Measurements from ENCODE around the gene ACAP2.
"Not testable (repeated sequence)": the region's sequence is repeated elsewhere in the genome, so short reads cannot be mapped to it uniquely, and the experiment has no call there.

Gene ACAP2

GRCh38 chr3:195438371-195438770, 4.4 kb downstream of the ACAP2 start:
- no peak for DNase-seq (ENCODE audit: low read depth in 1 of 2, low spot score in 1 of 2)
- in situ Hi-C loops (cut with HindIII; ENCODE audit: low pct_unique_long_range_greater_than_20kb, low sequenced_read_pairs): no loop called here
- no peak for TF ChIP-seq JUND (IDR thresholded peaks at IDR 0.05; ENCODE audit: low read depth)

GRCh38 chr3:195425849-195426248, 17.0 kb downstream of the ACAP2 start:
- in situ Hi-C loops (cut with HindIII; ENCODE audit: low pct_unique_long_range_greater_than_20kb, low sequenced_read_pairs): no loop called here
- TF ChIP-seq JUND (IDR thresholded peaks at IDR 0.05; ENCODE audit: low read depth): no peak
- DNase-seq (ENCODE audit: low read depth in 1 of 2, low spot score in 1 of 2): no peak

GRCh38 chr3:195423818-195424217, 19.0 kb downstream of the ACAP2 start:
- in situ Hi-C loops (cut with HindIII; ENCODE audit: low pct_unique_long_range_greater_than_20kb, low sequenced_read_pairs): no loop called here
- TF ChIP-seq JUND (IDR thresholded peaks at IDR 0.05; ENCODE audit: low read depth): no peak
- no peak for DNase-seq (ENCODE audit: low read depth in 1 of 2, low spot score in 1 of 2)

- no peak for TF ChIP-seq JUND (IDR thresholded peaks at IDR 0.05; ENCODE audit: low read depth)
- no peak for DNase-seq (ENCODE audit: low read depth in 1 of 2, low spot score in 1 of 2)
- in situ Hi-C loops (cut with HindIII; ENCODE audit: low pct_unique_long_range_greater_than_20kb, low sequenced_read_pairs): no loop called here
These were observed 21.4 kb downstream of the ACAP2 start for GRCh38 chr3:195421400-195421799.

- in situ Hi-C loops (cut with HindIII; ENCODE audit: low pct_unique_long_range_greater_than_20kb, low sequenced_read_pairs): no loop called here
- TF ChIP-seq JUND (IDR thresholded peaks at IDR 0.05; ENCODE audit: low read depth): no peak
- DNase-seq (ENCODE audit: low read depth in 1 of 2, low spot score in 1 of 2): no peak
These were observed 26.0 kb downstream of the ACAP2 start for GRCh38 chr3:195416795-195417194.

- in situ Hi-C loops (cut with HindIII; ENCODE audit: low pct_unique_long_range_greater_than_20kb, low sequenced_read_pairs): no loop called here
- TF ChIP-seq JUND (IDR thresholded peaks at IDR 0.05; ENCODE audit: low read depth): no peak
- DNase-seq (ENCODE audit: low read depth in 1 of 2, low spot score in 1 of 2): no peak
These were observed 31.0 kb downstream of the ACAP2 start for GRCh38 chr3:195411836-195412235.

GRCh38 chr3:195410546-195410945, 32.3 kb downstream of the ACAP2 start:
- DNase-seq (ENCODE audit: low read depth in 1 of 2, low spot score in 1 of 2): no peak
- no peak for TF ChIP-seq JUND (IDR thresholded peaks at IDR 0.05; ENCODE audit: low read depth)
- in situ Hi-C loops (cut with HindIII; ENCODE audit: low pct_unique_long_range_greater_than_20kb, low sequenced_read_pairs): no loop called here

- no peak for TF ChIP-seq JUND (IDR thresholded peaks at IDR 0.05; ENCODE audit: low read depth)
- DNase-seq (ENCODE audit: low read depth in 1 of 2, low spot score in 1 of 2): no peak
- in situ Hi-C loops (cut with HindIII; ENCODE audit: low pct_unique_long_range_greater_than_20kb, low sequenced_read_pairs): no loop called here
These were observed 35.0 kb downstream of the ACAP2 start for GRCh38 chr3:195407531-195408409.

- in situ Hi-C loops (cut with HindIII; ENCODE audit: low pct_unique_long_range_greater_than_20kb, low sequenced_read_pairs): no loop called here
- no peak for DNase-seq (ENCODE audit: low read depth in 1 of 2, low spot score in 1 of 2)
- TF ChIP-seq JUND (IDR thresholded peaks at IDR 0.05; ENCODE audit: low read depth): no peak
These were observed 37.2 kb downstream of the ACAP2 start for GRCh38 chr3:195405651-195406050.

- DNase-seq (ENCODE audit: low read depth in 1 of 2, low spot score in 1 of 2): no peak
- in situ Hi-C loops (cut with HindIII; ENCODE audit: low pct_unique_long_range_greater_than_20kb, low sequenced_read_pairs): no loop called here
- no peak for TF ChIP-seq JUND (IDR thresholded peaks at IDR 0.05; ENCODE audit: low read depth)
These were observed 38.9 kb downstream of the ACAP2 start for GRCh38 chr3:195403841-195404408.

- no peak for DNase-seq (ENCODE audit: low read depth in 1 of 2, low spot score in 1 of 2)
- TF ChIP-seq JUND (IDR thresholded peaks at IDR 0.05; ENCODE audit: low read depth): no peak
- in situ Hi-C loops (cut with HindIII; ENCODE audit: low pct_unique_long_range_greater_than_20kb, low sequenced_read_pairs): no loop called here
These were observed 39.6 kb downstream of the ACAP2 start for GRCh38 chr3:195403244-195403643.

GRCh38 chr3:195401943-195402342, 40.9 kb downstream of the ACAP2 start:
- no peak for DNase-seq (ENCODE audit: low read depth in 1 of 2, low spot score in 1 of 2)
- in situ Hi-C loops (cut with HindIII; ENCODE audit: low pct_unique_long_range_greater_than_20kb, low sequenced_read_pairs): no loop called here
- TF ChIP-seq JUND (IDR thresholded peaks at IDR 0.05; ENCODE audit: low read depth): no peak

GRCh38 chr3:195398460-195398859, 44.4 kb downstream of the ACAP2 start:
- in situ Hi-C loops (cut with HindIII; ENCODE audit: low pct_unique_long_range_greater_than_20kb, low sequenced_read_pairs); DNase-seq (ENCODE audit: low read depth in 1 of 2, low spot score in 1 of 2): not testable (repeated sequence)

Measured in T47D (cell line).